Skeletal muscle satellite cell (primary cell): Measurements from ENCODE around the gene UBE2F.
A peak's percentile ranks its signal among the peaks of the same experiment; 100 is the strongest.
"Not testable (repeated sequence)": the region's sequence is repeated elsewhere in the genome, so short reads cannot be mapped to it uniquely, and the experiment has no call there.

ENCODE experiments used
- H3K27me3 ChIP-seq: 2 replicates; pipeline ENCODE4 v1.7.0; 2013; ENCODE audit warnings: low read length; ENCODE audit not compliant: control insufficient read depth, insufficient read depth
- H3K36me3 ChIP-seq: 2 replicates; pipeline ENCODE4 v1.7.0; 2013; ENCODE audit warnings: mild to moderate bottlenecking, control low read depth, low read length; ENCODE audit not compliant: insufficient read depth
- H3K4me1 ChIP-seq: 2 replicates; pipeline ENCODE4 v1.7.0; 2013; ENCODE audit warnings: low read length; ENCODE audit not compliant: control insufficient read depth, insufficient read depth
- H3K4me2 ChIP-seq: 2 replicates; pipeline ENCODE4 v1.7.0; 2013; ENCODE audit warnings: mild to moderate bottlenecking, low read length
- H3K4me3 ChIP-seq: 2 replicates; pipeline ENCODE4 v1.7.0; 2013; ENCODE audit warnings: low read length
- H3K9ac ChIP-seq: 2 replicates; pipeline ENCODE4 v1.7.0; 2013; ENCODE audit warnings: mild to moderate bottlenecking, low read depth, low read length, moderate library complexity
- H3K9me3 ChIP-seq: replicated peaks from 2 replicates; pipeline ENCODE4 v1.7.0; 2013; ENCODE audit warnings: mild to moderate bottlenecking, control low read depth, low read length

Gene UBE2F

DNA sequence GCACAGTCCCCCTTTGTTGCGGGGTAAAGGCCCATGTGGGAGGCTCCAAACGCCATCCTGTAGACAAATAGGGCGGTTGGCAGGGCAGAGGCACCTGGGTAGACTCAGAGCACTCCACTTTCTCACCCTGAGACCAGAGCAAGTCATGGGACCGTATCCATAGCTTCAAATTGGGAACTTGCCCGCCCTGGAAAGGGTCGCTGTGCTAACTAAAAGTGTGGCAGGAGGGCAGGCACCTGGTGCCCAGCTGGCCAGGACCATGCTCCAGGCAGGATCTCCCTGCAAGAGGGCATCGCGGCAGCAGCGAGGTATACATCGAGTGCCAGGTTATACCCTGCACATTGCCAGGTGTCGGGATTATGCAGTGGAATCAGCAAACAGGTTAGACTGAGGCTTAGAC, 73.2 kb downstream of the UBE2F start:
- no peaks in the 10 kb centered on the region for H3K9me3 ChIP-seq
- H3K4me1 ChIP-seq: no peaks in the 10 kb centered on the region
- H3K4me3 ChIP-seq: no peak overlapping the region
- H3K27me3 ChIP-seq: no peaks in the 10 kb centered on the region
- no peak overlapping the region for H3K4me2 ChIP-seq
- H3K36me3 ChIP-seq: peaks cover 59% of the 10 kb centered on the region
- H3K9ac ChIP-seq: no peak overlapping the region

- no peaks in the 10 kb centered on the region for H3K27me3 ChIP-seq
- no peaks in the 10 kb centered on the region for H3K4me1 ChIP-seq
- no peak overlapping the region for H3K4me3 ChIP-seq
- no peak overlapping the region for H3K4me2 ChIP-seq
- peaks cover 55% of the 10 kb centered on the region for H3K36me3 ChIP-seq
- no peaks in the 10 kb centered on the region for H3K9me3 ChIP-seq
- H3K9ac ChIP-seq: no peak overlapping the region
Measured at GRCh38 chr2:238040918-238041317, 74.1 kb downstream of the UBE2F start.

DNA sequence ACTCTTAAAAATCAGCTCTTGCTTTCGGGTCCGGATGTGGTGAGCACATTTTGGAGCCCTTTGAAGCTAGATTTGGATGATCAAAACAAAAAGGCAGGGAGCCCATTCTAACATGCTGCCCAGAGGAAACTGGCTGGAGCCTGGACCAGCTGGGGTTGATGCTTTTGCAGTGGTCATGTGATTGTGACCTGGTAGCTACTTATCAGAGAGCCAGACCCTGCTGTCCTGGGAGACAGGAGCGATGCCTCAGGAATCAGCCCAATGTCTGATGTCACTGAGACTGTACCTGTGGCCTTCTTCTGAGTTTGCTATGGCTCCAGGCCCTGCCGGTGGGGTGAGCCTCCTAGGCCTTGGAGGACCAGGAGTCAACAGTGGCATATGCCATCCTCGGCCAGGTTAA, 75.3 kb downstream of the UBE2F start:
- Histone ChIP-seq H3K4me1 (no peaks in the 10 kb centered on the region), H3K9ac (no peak overlapping the region), H3K36me3 (peaks cover 57% of the 10 kb centered on the region), H3K9me3 (no peaks in the 10 kb centered on the region), H3K4me2 (no peak overlapping the region), H3K27me3 (no peaks in the 10 kb centered on the region), H3K4me3 (no peak overlapping the region)

GRCh38 chr2:238042849-238043584, 76.2 kb downstream of the UBE2F start:
- Histone ChIP-seq H3K9me3 (no peaks in the 10 kb centered on the region), H3K27me3 (no peaks in the 10 kb centered on the region), H3K4me1 (no peaks in the 10 kb centered on the region), H3K4me3 (no peak overlapping the region), H3K4me2 (no peak overlapping the region), H3K9ac (no peak overlapping the region), H3K36me3 (peaks cover 47% of the 10 kb centered on the region)

- Histone ChIP-seq H3K36me3 (peaks cover 39% of the 10 kb centered on the region), H3K9me3 (no peaks in the 10 kb centered on the region), H3K9ac (no peak overlapping the region), H3K4me3 (no peak overlapping the region), H3K27me3 (no peaks in the 10 kb centered on the region), H3K4me1 (no peaks in the 10 kb centered on the region), H3K4me2 (no peak overlapping the region)
Measured at GRCh38 chr2:238043851-238044250, 77.0 kb downstream of the UBE2F start.

DNA sequence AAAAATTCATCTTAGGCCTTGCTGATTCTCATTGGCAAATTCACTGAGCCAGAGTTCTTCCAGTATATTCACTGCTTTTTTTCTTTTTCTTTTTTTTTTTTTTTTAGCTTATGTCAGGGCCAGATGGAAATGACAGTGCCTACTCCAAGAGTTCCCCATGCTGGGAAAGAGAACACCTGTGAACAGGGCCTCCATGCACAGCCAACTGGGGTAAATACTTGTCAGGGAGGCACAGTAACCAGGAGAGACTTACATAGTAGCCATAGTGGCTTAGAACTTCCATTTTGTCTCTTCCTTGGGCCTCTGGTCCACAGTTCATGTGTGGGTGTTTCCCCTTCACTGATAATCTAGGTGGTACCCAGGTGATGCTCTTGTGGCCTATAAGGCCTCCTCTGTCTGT, 78.8 kb downstream of the UBE2F start:
- no peak overlapping the region for H3K4me3 ChIP-seq
- no peaks in the 10 kb centered on the region for H3K9me3 ChIP-seq
- H3K4me1 ChIP-seq: no peaks in the 10 kb centered on the region
- peaks cover 32% of the 10 kb centered on the region for H3K36me3 ChIP-seq
- H3K27me3 ChIP-seq: no peaks in the 10 kb centered on the region
- H3K9ac ChIP-seq: no peak overlapping the region
- H3K4me2 ChIP-seq: no peak overlapping the region

- no peak overlapping the region for H3K4me3 ChIP-seq
- no peak overlapping the region for H3K4me2 ChIP-seq
- peaks cover 24% of the 10 kb centered on the region for H3K36me3 ChIP-seq
- no peaks in the 10 kb centered on the region for H3K4me1 ChIP-seq
- no peaks in the 10 kb centered on the region for H3K27me3 ChIP-seq
- H3K9me3 ChIP-seq: no peaks in the 10 kb centered on the region
- H3K9ac ChIP-seq: no peak overlapping the region
Measured at GRCh38 chr2:238046725-238047270, 80.0 kb downstream of the UBE2F start.

DNA sequence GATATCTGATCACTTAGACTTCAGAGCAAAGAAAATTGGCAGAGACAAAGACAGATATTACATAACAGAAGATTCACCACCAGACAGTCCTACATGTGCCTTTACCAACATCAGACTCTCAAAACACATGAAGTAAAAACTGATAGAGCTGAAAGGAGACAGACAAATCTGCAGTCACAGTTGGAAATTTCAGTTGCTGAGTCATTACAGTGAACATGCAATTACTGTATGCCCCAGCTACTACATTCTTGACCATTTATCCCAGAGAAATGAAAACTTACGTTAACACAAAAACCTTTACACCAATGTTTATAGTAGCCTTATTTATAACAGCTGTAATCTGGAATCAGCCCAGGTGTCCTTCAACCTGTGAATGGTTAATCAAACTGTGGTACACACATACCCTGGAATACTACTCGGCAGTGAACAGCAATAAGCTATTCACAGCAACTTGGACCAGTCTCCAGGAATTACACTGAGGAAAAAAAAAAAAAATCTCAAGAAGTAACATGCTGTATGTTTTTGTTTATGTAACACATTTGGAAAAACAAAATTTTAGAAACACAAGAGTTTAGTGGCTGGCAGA, 86.5 kb downstream of the UBE2F start:
- Histone ChIP-seq H3K9ac (no peak overlapping the region), H3K4me2 (no peak overlapping the region), H3K9me3 (no peaks in the 10 kb centered on the region), H3K36me3 (no peaks in the 10 kb centered on the region), H3K27me3 (no peaks in the 10 kb centered on the region), H3K4me1 (no peaks in the 10 kb centered on the region), H3K4me3 (no peak overlapping the region)

- Histone ChIP-seq H3K36me3 (no peaks in the 10 kb centered on the region), H3K4me3 (no peak overlapping the region), H3K27me3 (no peaks in the 10 kb centered on the region), H3K4me1 (peaks cover 6% of the 10 kb centered on the region), H3K9ac (no peak overlapping the region), H3K9me3 (no peaks in the 10 kb centered on the region), H3K4me2 (no peak overlapping the region)
Measured at GRCh38 chr2:238055841-238056240, 89.0 kb downstream of the UBE2F start.

GRCh38 chr2:238057696-238058575, 91.1 kb downstream of the UBE2F start:
- not testable (repeated sequence) for H3K4me3 ChIP-seq, H3K9ac ChIP-seq, H3K27me3 ChIP-seq, H3K4me2 ChIP-seq, H3K9me3 ChIP-seq, H3K36me3 ChIP-seq
- peaks cover 11% of the 10 kb centered on the region for H3K4me1 ChIP-seq

DNA sequence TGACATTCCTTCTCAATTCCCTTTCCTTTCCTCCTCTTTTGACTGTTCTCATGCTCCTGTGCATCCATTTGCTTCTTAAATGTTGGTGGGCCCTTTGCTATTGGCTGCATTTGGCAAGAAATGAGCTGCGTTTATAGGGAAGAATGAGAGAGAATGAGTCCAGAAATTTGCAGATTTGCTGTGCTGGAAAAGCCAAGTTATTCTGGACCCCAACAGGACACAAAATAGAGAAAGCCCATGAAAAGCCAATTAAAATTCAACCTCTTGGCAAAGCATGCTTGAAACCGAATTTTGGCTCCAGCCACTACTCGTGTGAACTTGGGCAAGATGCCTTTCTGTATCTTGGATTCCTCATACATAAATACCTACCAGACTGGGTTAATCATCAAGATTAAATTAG, 92.7 kb downstream of the UBE2F start:
- peak overlapping the region; percentile 94 for H3K9ac ChIP-seq
- peak overlapping the region; percentile 81 for H3K4me3 ChIP-seq
- no peaks in the 10 kb centered on the region for H3K9me3 ChIP-seq
- H3K36me3 ChIP-seq: no peaks in the 10 kb centered on the region
- peak overlapping the region; percentile 91 for H3K4me2 ChIP-seq
- no peaks in the 10 kb centered on the region for H3K27me3 ChIP-seq
- peaks cover 11% of the 10 kb centered on the region for H3K4me1 ChIP-seq
